GM21619 (cell line): Measurements from ENCODE around the gene MARK1.
"Not testable (repeated sequence)": the region's sequence is repeated elsewhere in the genome, so short reads cannot be mapped to it uniquely, and the experiment has no call there.

Experiments used
- ATAC-seq: cut with Tn5 transposase; IDR thresholded peaks from one replicate; pipeline ENCODE4 v1.9.1; 2021; ENCODE audit not compliant: unreplicated experiment

MARK1 gene

GRCh38 chr1:220605651-220606050, 77.7 kb downstream of the MARK1 start:
- ATAC-seq = not testable (repeated sequence)

- not testable (repeated sequence) for ATAC-seq
Observed at GRCh38 chr1:220611100-220611499, 83.2 kb downstream of the MARK1 start.

GRCh38 chr1:220616836-220617235, 88.9 kb downstream of the MARK1 start:
- no peak for ATAC-seq

GRCh38 chr1:220628431-220628830, 100.5 kb downstream of the MARK1 start:
- ATAC-seq = no peak

- ATAC-seq = no peak
Observed at GRCh38 chr1:220631238-220631815, 103.4 kb downstream of the MARK1 start.

GRCh38 chr1:220637759-220638158, 109.8 kb downstream of the MARK1 start:
- no peak for ATAC-seq

- no peak for ATAC-seq
Observed at GRCh38 chr1:220642285-220642684, 114.3 kb downstream of the MARK1 start.

- no peak for ATAC-seq
Observed at GRCh38 chr1:220652995-220653394, 125.1 kb downstream of the MARK1 start.

GRCh38 chr1:220655509-220655908, 127.6 kb downstream of the MARK1 start:
- ATAC-seq = peak; percentile 84

- peak; percentile 21 for ATAC-seq
Observed at GRCh38 chr1:220655961-220656740, 128.2 kb downstream of the MARK1 start.

- no peak for ATAC-seq
Observed at GRCh38 chr1:220666349-220666748, 138.4 kb downstream of the MARK1 start.

GRCh38 chr1:220669005-220669404, 141.1 kb downstream of the MARK1 start:
- no peak for ATAC-seq

- ATAC-seq = no peak
Observed at GRCh38 chr1:220670365-220670764, 142.4 kb downstream of the MARK1 start.

GRCh38 chr1:220673921-220674320, 146.0 kb downstream of the MARK1 start:
- no peak for ATAC-seq

GRCh38 chr1:220677251-220677650, 149.3 kb downstream of the MARK1 start:
- ATAC-seq = no peak

- peak; percentile 97 for ATAC-seq
Observed at GRCh38 chr1:220680085-220680687, 152.2 kb downstream of the MARK1 start.

GRCh38 chr1:220681220-220681880, 153.4 kb downstream of the MARK1 start:
- no peak for ATAC-seq

GRCh38 chr1:220682901-220683576, 155.1 kb downstream of the MARK1 start:
- no peak for ATAC-seq

- not testable (repeated sequence) for ATAC-seq
Observed at GRCh38 chr1:220683716-220684115, 155.8 kb downstream of the MARK1 start.

- no peak for ATAC-seq
Observed at GRCh38 chr1:220684890-220685289, 157.0 kb downstream of the MARK1 start.

- ATAC-seq = no peak
Observed at GRCh38 chr1:220685879-220686278, 157.9 kb downstream of the MARK1 start.
